Endothelial cell of umbilical vein (primary cell): ENCODE measurements around the gene ADAP2. TPM values are rescaled to one million over a fixed set of nuclear protein-coding genes. Genes with fewer than 3 reads are reported as not detected.
"Not testable (repeated sequence)": the region's sequence is repeated elsewhere in the genome, so short reads cannot be mapped to it uniquely, and the experiment has no call there.

ENCODE experiments used
- BruUV-seq: library from RNA; stranded (reverse); fragments of 400-500 nt; replicated peaks from 2 replicates; lab custom pipeline; 2021; lab: Mats Ljungman, UMichigan
- CTCF ChIA-PET: fragments of 300-600, 350-600 bp; sonication (Branson Sonifier 250); formaldehyde crosslinking; loops from one replicate; lab custom pipeline; 2021; ENCODE audit warnings: antibody characterized with exemption, inconsistent platforms; lab: Charles Lee
- POLR2A ChIA-PET: fragments of 300-600, 350-600 bp; sonication (Branson Sonifier 250); formaldehyde crosslinking; loops from one replicate; lab custom pipeline; 2021; ENCODE audit warnings: antibody characterized with exemption, inconsistent platforms; lab: Charles Lee
- DNase-seq: peaks from one replicate; pipeline ENCODE4 v3.0.0-alpha.2; 2011; ENCODE audit warnings: low read depth, low spot score
- FAIRE-seq: peaks from 2 replicates; lab custom pipeline; 2011; peaks lifted over from hg19 to GRCh38; lab: Jason Lieb, UNC
- H2AFZ ChIP-seq: 2 replicates; pipeline ENCODE4 v1.6.0; 2012; ENCODE audit warnings: low read depth, low read length, control low read depth, inconsistent platforms
- H3K27ac ChIP-seq: 2 replicates; pipeline ENCODE4 v1.5.1; 2011; ENCODE audit warnings: low read depth, mild to moderate bottlenecking, control low read depth, low read length, moderate library complexity; ENCODE audit not compliant: insufficient read depth
- H3K27me3 ChIP-seq, 2 experiments: 2 replicates each; pipeline versions ENCODE4 v1.6.0 to v1.6.1; 2011; ENCODE audit warnings: low read length in 2 of 2, mixed read lengths in 1 of 2; ENCODE audit not compliant: control insufficient read depth in 2 of 2, insufficient read depth in 2 of 2
- H3K36me3 ChIP-seq, 2 experiments: 2 replicates in 1 of 2; 3 replicates in 1 of 2; pipeline ENCODE4 v1.5.1; 2011; ENCODE audit warnings: low read length in 2 of 2, mild to moderate bottlenecking in 1 of 2, moderate library complexity in 1 of 2; ENCODE audit not compliant: control insufficient read depth in 2 of 2, insufficient read depth in 2 of 2; ENCODE audit errors: extremely low read depth in 1 of 2
- H3K4me1 ChIP-seq: 3 replicates; pipeline ENCODE4 v1.5.1; 2011; ENCODE audit warnings: mild to moderate bottlenecking, low read length; ENCODE audit not compliant: control insufficient read depth, insufficient read depth; ENCODE audit errors: extremely low read depth
- H3K4me2 ChIP-seq: 2 replicates; pipeline ENCODE4 v1.6.1; 2011; ENCODE audit warnings: low read length, control low read depth, mixed read lengths; ENCODE audit not compliant: insufficient read depth
- H3K4me3 ChIP-seq, 3 experiments: fragments of 200-600 bp in 1 of 3; sonication (generic), shearing (Covaris generic) in 1 of 3; replicated peaks in 1 of 3; 2 replicates each; pipeline ENCODE4 v1.5.1; 2011 to 2016; ENCODE audit warnings: control low read depth in 3 of 3, low read length in 3 of 3, mild to moderate bottlenecking in 2 of 3, inconsistent platforms in 1 of 3, low read depth in 1 of 3, moderate library complexity in 1 of 3; ENCODE audit not compliant: insufficient read depth in 1 of 3
- H3K79me2 ChIP-seq: 2 replicates; pipeline ENCODE4 v1.6.0; 2012; ENCODE audit warnings: low read length, inconsistent platforms; ENCODE audit not compliant: control insufficient read depth, insufficient read depth
- H3K9ac ChIP-seq: replicated peaks from 2 replicates; pipeline ENCODE3; 2011; ENCODE audit warnings: low read length, control low read depth; ENCODE audit not compliant: insufficient read depth; ENCODE audit errors: extremely low read depth
- H3K9me1 ChIP-seq: replicated peaks from 3 replicates; pipeline ENCODE4 v1.6.0; 2011; ENCODE audit warnings: mild to moderate bottlenecking, low read length; ENCODE audit not compliant: control insufficient read depth, insufficient read depth; ENCODE audit errors: extremely low read depth
- H3K9me3 ChIP-seq: replicated peaks from 2 replicates; pipeline ENCODE4 v1.5.1; 2012; ENCODE audit warnings: low read length, inconsistent platforms; ENCODE audit not compliant: control insufficient read depth, insufficient read depth
- H4K20me1 ChIP-seq: replicated peaks from 2 replicates; pipeline ENCODE3; 2011; ENCODE audit warnings: mild to moderate bottlenecking, low read length; ENCODE audit not compliant: control insufficient read depth, insufficient read depth; ENCODE audit errors: extremely low read depth
- EZH2 ChIP-seq: IDR thresholded peaks from 2 replicates; pipeline ENCODE4 v1.6.1; 2012; ENCODE audit warnings: borderline replicate concordance, low read depth, mild to moderate bottlenecking, moderate library complexity, low read length, inconsistent platforms; ENCODE audit not compliant: severe bottlenecking
- FOS ChIP-seq: IDR thresholded peaks from 2 replicates; pipeline ENCODE4 v1.6.1; 2011; ENCODE audit warnings: mild to moderate bottlenecking, low read length, moderate library complexity, borderline replicate concordance; ENCODE audit not compliant: insufficient read depth
- GATA2 ChIP-seq: IDR thresholded peaks from 2 replicates; pipeline ENCODE4 v1.7.0; 2011; ENCODE audit warnings: low read depth, mild to moderate bottlenecking, moderate library complexity, mixed read lengths, low read length; ENCODE audit not compliant: insufficient read length, insufficient read depth
- JUN ChIP-seq: IDR thresholded peaks from 2 replicates; pipeline ENCODE4 v1.6.1; 2011; ENCODE audit warnings: borderline replicate concordance, low read depth; ENCODE audit not compliant: insufficient read length, insufficient read depth
- MYC ChIP-seq: IDR thresholded peaks from one replicate; pipeline ENCODE4 v1.6.1; 2011; ENCODE audit warnings: mild to moderate bottlenecking, low read depth, low read length
- POLR2A ChIP-seq: IDR thresholded peaks from 2 replicates; pipeline ENCODE4 v1.6.1; 2012; ENCODE audit warnings: low read depth, mild to moderate bottlenecking, control low read depth, low read length
- POLR2AphosphoS5 ChIP-seq: IDR thresholded peaks from 2 replicates; pipeline ENCODE4 v1.6.1; 2012; ENCODE audit warnings: low read depth, mild to moderate bottlenecking, control low read depth, low read length, moderate library complexity; ENCODE audit not compliant: insufficient read depth
- dilution Hi-C: fragments of 300-500 bp; cut with MboI; formaldehyde crosslinking; loops from one replicate; pipeline ENCODE4 v1.15.0; 2019; ENCODE audit warnings: low sequenced_read_pairs; ENCODE audit not compliant: extremely low pct_ligation_motif_present
- intact Hi-C: fragments of 100-400 bp; cut with micrococcal nuclease; formaldehyde crosslinking; loops from one replicate; pipeline ENCODE4 v1.10.0; 2022
- polyA plus RNA-seq, 4 experiments: library from polyadenylated mRNA; depleted of rRNA in 3 of 4; stranded (reverse) in 3 of 4; unstranded in 1 of 4; fragments of >200 nt; gene quantifications; 2 replicates each; pipeline versions ENCODE4 v1.2.1 to v1.2.3, GENCODE V29; 2011 to 2012; ENCODE audit warnings: missing spikeins in 1 of 4
- total RNA-seq: library from RNA; stranded (reverse); gene quantifications from 2 replicates; pipeline ENCODE4 v1.2.3, GENCODE V29; 2021
- TF ChIP-seq, protein P1 (sequence below): IDR thresholded peaks from 2 replicates; pipeline ENCODE4 v1.6.1; 2011; ENCODE audit not compliant: insufficient read depth, insufficient read length
- TF ChIP-seq, protein P2 (sequence below), 2 donors: IDR thresholded peaks; 1 replicate in 1 of 2; 2 replicates in 1 of 2; pipeline ENCODE4 v1.5.1; 2011; ENCODE audit warnings: low read length in 2 of 2, mild to moderate bottlenecking in 2 of 2, moderate library complexity in 2 of 2, control low read depth in 1 of 2, inconsistent platforms in 1 of 2, low read depth in 1 of 2; ENCODE audit not compliant: insufficient read depth in 1 of 2; ENCODE audit errors: extremely low read depth in 1 of 2

Gene ADAP2
- total and polyA plus RNA-seq, 2 donors (not counting 3 experiments of a cell fraction or from before 2014, with no cell fraction given), result 0.28 to 1.0 TPM

DNA sequence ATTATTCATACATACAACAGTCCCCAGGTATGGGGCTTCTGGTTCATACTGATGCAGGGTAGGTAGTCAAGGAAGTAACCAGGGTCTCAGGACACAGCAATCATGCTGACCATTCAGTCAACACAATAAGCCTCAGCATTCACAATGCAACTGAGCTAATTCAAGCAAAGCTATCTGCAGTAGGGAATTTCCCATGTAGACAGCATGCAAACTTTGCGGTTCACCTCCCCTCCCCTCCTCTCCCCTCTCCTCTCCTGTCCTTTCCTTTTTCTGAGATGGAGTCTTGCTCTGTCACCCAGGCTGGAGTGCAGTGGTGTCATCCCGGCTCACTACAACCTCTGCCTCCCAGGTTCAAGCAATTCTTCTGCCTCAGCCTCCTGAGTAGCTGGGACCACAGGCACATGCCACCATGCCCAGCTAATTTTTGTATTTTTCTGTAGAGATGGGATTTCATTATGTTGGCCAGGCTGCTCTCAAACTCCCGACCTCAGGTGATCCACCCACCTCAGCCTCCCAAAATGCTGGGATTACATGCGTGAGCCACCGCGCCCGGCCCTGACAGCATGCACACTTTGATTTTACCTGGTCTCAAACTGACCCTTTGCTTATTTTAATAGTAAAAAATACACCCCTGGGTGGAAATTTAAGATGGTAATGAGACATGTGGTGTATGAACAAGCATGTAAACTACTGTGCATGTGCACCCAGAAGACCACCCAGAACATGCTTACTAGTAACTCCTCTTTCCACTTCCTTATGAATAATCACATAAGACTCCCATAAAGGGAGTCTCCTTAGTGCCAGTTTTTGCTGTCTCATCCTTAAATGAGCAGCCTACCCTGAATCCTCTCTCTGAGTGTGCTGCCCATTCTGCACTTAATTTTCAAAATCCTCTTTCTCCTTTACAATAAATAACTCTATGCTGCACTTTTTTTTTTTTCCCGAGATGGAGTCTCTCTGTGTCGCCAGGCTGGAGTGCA is 39.8 kb downstream of the ADAP2 start:
- Histone ChIP-seq H4K20me1 (no peaks in the 10 kb centered on the region), H3K79me2 (no peaks in the 10 kb centered on the region), H3K9ac (no peak overlapping the region), H3K27me3 (peaks cover 3 to 6% of the 10 kb centered on the region in 2 experiments), H3K9me3 (no peaks in the 10 kb centered on the region), H3K9me1 (no peaks in the 10 kb centered on the region), H3K27ac (no peak overlapping the region), H3K4me1 (no peaks in the 10 kb centered on the region), H3K4me2 (no peak overlapping the region), H2AFZ (no peak overlapping the region), H3K36me3 (no peaks in the 10 kb centered on the region), H3K4me3 (no peak overlapping the region)
- TF ChIP-seq EZH2, result no peak
- TF ChIP-seq MYC, result no peak
- no peak for TF ChIP-seq FOS
- TF ChIP-seq, protein P1, sequence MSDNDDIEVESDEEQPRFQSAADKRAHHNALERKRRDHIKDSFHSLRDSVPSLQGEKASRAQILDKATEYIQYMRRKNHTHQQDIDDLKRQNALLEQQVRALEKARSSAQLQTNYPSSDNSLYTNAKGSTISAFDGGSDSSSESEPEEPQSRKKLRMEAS, result no peak
- no peak for TF ChIP-seq GATA2
- TF ChIP-seq, protein P2, sequence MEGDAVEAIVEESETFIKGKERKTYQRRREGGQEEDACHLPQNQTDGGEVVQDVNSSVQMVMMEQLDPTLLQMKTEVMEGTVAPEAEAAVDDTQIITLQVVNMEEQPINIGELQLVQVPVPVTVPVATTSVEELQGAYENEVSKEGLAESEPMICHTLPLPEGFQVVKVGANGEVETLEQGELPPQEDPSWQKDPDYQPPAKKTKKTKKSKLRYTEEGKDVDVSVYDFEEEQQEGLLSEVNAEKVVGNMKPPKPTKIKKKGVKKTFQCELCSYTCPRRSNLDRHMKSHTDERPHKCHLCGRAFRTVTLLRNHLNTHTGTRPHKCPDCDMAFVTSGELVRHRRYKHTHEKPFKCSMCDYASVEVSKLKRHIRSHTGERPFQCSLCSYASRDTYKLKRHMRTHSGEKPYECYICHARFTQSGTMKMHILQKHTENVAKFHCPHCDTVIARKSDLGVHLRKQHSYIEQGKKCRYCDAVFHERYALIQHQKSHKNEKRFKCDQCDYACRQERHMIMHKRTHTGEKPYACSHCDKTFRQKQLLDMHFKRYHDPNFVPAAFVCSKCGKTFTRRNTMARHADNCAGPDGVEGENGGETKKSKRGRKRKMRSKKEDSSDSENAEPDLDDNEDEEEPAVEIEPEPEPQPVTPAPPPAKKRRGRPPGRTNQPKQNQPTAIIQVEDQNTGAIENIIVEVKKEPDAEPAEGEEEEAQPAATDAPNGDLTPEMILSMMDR (IDR thresholded peaks at IDR 0.05; ENCODE audit: extremely low read depth in 1 of 2, insufficient read depth in 1 of 2, low read depth in 1 of 2, low read length in 2 of 2), result no peak
- no peak for TF ChIP-seq POLR2AphosphoS5
- TF ChIP-seq POLR2A, result no peak
- TF ChIP-seq JUN, result no peak
- intact Hi-C loops, result no loop called here
- POLR2A ChIA-PET, result no interaction called here
- CTCF ChIA-PET, result no interaction called here
- BruUV-seq, result no TSS peak
- FAIRE-seq, result no peak
- dilution Hi-C loops, result no loop called here
- DNase-seq, result no peak

DNA sequence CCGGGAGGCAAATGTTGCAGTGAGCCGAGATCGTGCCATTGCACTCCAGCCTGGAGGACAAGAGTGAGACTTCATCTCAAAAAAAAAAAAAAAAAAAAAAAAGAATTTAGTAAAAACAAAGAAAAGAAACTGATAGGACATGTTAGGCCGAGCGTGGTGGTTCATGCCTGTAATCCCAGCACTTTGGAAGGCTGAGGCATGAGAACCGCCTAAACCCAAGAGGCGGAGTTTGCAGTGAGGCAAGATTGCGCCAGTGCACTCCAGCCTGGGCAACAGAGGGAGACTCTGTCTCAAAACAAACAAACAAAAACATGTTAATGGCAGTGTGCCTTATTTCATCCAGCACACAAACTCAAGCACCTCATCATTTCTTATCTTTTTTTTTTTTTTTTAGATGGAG is 42.6 kb downstream of the ADAP2 start:
- H3K27ac ChIP-seq, DNase-seq, H3K9me3 ChIP-seq, H3K4me2 ChIP-seq, H2AFZ ChIP-seq, H3K36me3 ChIP-seq, H4K20me1 ChIP-seq, CTCF ChIA-PET, H3K4me3 ChIP-seq, BruUV-seq, H3K4me1 ChIP-seq, H3K27me3 ChIP-seq, FAIRE-seq, intact Hi-C loops, H3K9ac ChIP-seq, POLR2A ChIA-PET, H3K9me1 ChIP-seq, dilution Hi-C loops, H3K79me2 ChIP-seq: not testable (repeated sequence)
